ENCODE measurements around the gene GLDC.

DNA sequence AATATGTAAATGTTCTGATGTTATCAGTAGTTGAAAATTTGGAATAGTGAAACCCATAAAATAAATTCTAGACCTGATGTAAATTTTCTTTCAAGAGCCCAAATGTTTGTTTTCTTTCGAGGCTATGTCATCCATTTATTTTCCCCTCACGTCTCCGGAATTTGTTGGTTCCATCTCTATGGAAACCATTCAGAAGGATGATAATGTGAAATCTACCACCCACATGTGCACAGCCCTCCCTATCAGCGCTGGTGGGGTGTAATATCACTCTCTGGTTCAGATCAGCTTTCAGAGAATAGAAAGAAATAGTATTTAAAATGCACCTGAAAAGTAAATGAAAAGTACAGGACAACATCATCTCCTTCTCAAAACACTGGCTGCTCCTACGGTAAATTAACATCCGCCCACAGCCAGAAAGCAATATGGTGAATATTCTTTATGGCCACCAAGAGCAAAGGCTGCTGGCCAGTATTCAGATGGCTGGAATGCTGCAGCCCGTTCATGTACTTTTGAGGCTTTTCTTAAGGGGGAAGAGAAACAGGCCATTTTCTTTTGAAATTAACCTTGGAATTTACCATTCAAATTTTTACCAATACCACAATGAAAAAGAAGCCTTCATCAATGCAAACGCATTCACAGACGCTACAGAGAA is 28.5 kb downstream of the GLDC start:
- TF ChIP-seq, protein P1, sequence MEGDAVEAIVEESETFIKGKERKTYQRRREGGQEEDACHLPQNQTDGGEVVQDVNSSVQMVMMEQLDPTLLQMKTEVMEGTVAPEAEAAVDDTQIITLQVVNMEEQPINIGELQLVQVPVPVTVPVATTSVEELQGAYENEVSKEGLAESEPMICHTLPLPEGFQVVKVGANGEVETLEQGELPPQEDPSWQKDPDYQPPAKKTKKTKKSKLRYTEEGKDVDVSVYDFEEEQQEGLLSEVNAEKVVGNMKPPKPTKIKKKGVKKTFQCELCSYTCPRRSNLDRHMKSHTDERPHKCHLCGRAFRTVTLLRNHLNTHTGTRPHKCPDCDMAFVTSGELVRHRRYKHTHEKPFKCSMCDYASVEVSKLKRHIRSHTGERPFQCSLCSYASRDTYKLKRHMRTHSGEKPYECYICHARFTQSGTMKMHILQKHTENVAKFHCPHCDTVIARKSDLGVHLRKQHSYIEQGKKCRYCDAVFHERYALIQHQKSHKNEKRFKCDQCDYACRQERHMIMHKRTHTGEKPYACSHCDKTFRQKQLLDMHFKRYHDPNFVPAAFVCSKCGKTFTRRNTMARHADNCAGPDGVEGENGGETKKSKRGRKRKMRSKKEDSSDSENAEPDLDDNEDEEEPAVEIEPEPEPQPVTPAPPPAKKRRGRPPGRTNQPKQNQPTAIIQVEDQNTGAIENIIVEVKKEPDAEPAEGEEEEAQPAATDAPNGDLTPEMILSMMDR (IDR thresholded peaks at IDR 0.05): no peak
- TF ChIP-seq POLR2A (IDR thresholded peaks at IDR 0.05): no peak

Data from body of pancreas (tissue), 4 donors.